Stimulated activated CD8-positive, alpha-beta memory T cell treated with anti-CD3 and anti-CD28 coated beads, Interleukin-15, amount 100 ng/mL, for 4 hours (primary cell): ENCODE data around the gene CLK1.
"Not testable (repeated sequence)": the region's sequence is repeated elsewhere in the genome, so short reads cannot be mapped to it uniquely, and the experiment has no call there.

Experiments
- DNase-seq, 2 donors: peaks; one replicate each; pipeline ENCODE4 v3.0.0-alpha.2; 2020; ENCODE audit warnings: low read depth in 2 of 2

Gene CLK1

DNA sequence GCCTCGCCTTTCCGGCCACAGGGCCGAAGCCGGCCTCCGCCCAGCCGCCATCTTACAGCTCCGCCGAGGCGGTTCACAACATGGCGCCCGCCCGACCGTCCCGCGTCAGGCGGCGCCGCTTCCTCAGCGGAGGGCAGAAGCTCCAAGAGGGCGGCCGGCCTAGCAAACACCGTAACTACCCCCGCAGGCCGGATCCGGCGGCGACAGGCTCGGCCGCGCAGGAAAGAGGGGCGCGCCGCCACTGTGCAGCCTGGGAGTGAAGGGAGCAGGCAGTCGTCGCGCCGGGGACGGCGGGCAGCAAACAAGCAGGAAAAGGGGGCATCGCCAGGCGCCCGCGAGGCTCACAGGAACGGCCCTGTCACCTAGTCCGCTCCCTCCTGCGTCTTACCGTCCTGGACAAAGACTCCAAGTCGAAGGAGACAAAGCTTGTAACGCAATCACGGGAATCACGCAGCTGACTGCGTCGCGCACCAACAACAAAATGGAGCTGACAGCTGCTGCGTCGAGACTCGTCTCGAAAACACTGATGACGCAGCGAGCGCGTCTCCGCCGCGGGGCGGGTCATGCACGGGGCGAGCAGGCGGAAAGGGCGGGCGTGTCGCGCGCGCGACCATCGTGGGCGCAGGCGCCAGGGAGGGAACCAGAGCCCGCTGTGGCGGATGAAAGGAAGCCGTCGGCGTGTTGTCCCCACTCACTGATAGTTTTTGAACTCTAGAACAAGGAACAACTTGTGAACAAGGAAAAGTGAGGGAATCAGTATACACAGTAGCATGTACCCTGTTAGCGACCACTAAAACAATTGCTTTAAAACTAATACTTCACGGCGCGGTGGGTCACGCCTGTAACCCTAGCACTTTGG, at the start of gene CLK1:
Gene CLK1 (minus strand): TSS at position 483 of the 859 bp plus-strand sequence. CDS start 2,796 bp downstream, outside the sequence.
- DNase-seq = peak; percentile 92 to 94

DNA sequence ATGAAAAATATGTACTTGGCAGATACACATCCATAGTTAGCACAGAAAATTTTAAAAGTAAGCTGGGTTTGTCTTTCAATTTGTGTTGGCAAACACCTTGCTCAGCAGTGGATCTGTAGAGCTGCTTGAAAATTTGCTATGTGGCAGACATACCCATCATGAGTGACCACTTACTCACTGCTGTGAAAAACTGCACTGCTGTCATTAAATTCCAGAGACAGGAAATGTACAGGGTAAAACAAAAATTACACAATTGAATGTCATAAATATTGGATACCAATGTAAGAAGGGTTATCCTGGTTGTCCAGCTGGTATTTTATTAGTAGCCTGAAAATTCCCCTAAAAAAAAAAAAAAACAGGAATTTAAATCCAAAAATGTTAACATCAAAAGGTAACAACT, 49.2 kb upstream of the CLK1 start:
- no peak for DNase-seq

DNA sequence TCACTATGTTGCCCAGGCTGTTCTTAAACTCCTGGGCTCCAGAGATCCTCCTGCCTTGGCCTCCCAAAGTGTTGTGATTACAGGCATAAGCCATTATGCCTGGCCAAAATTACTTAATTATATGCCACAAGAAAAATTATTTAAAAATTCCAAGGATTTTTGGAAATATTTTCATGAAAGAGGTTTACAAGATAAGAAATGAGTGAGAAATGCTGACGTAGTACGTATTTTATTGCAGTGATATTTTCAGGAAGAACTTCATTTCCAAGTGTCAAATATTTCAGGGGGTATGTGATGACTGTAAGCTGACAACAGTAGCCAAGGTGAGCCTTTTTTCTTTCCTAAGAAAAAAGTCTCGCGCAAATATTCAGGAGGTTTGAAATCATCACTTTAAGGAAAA, 45.5 kb upstream of the CLK1 start:
- DNase-seq = no peak

DNA sequence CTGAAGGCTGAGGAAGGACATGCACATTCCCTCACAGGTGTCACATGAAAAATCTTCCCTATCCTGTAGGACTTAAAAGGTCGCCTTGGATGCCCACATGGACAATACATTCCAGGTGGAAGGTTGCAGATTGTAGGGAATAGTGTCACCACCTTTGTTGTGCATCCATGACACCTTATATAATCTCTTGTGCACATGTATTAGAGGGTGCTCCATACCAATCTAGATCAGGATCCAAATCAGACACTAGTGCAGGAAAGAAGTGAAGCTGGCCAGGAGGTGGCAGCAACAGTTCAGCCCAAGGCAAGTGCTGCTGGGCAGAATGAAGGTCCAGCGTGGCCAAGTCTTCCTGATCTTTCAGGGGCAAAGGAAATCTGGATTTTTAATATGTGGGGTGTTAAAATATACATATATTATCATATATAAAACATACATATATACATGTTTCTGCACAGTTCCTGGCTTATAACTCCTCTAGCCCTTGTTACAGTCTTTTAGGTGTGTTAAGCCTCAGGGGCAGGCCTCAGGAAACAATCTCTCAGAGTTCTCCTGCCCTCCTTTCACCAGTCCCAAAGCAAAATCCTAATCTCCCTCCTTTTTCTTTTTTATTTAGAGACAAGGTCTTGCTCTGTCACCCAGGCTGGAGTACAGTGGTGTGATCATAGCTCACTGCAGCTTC, 41.3 kb upstream of the CLK1 start:
- no peak for DNase-seq

DNA sequence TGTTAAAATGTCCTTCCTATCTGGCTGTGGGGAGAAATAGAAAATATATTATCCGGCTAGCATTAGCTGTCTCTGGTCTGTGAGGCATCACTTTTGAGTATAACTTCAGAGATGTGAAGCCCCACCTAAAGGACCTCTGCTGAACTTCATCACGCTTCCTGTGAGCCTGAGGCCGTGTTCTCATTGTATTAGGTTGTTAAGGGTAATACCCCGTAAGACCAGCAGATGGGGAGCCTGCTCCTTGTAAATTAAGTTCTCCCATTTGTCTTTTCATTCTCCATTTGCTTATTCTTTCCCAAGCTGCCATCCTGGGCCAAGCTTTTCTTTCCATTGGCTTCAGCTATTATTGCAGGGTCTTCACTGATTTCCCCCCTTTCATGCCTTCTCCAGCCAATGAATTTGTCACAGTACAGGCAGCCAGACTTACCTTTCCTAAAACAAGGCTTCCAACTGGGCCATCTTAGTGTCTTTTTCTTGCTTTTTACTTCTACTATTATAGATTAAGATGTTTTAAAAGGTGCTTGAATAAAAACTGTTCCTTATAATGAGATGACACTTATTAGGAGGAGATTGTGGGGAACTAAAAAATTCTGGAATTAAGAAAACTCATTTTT, 37.1 kb upstream of the CLK1 start:
- peak; percentile 26 to 63 for DNase-seq

DNA sequence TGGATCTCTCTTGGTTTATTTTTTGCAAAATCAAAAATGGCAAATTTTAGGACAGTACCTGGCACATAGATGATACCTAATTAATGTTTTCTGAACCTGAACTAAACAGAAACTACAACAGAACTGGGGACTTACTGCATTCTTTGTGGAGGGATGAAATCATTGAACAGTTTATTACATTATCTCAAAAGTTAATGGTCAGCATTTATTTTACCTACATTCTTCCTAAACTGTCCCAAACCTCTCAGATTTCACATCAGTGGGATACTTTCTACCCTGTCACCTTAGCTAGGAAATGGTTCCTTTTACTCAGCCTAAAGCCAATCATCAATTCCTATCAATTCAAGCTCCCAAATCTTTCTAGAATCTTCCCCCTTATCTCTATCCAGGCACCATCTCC, 35.0 kb upstream of the CLK1 start:
- no peak for DNase-seq

DNA sequence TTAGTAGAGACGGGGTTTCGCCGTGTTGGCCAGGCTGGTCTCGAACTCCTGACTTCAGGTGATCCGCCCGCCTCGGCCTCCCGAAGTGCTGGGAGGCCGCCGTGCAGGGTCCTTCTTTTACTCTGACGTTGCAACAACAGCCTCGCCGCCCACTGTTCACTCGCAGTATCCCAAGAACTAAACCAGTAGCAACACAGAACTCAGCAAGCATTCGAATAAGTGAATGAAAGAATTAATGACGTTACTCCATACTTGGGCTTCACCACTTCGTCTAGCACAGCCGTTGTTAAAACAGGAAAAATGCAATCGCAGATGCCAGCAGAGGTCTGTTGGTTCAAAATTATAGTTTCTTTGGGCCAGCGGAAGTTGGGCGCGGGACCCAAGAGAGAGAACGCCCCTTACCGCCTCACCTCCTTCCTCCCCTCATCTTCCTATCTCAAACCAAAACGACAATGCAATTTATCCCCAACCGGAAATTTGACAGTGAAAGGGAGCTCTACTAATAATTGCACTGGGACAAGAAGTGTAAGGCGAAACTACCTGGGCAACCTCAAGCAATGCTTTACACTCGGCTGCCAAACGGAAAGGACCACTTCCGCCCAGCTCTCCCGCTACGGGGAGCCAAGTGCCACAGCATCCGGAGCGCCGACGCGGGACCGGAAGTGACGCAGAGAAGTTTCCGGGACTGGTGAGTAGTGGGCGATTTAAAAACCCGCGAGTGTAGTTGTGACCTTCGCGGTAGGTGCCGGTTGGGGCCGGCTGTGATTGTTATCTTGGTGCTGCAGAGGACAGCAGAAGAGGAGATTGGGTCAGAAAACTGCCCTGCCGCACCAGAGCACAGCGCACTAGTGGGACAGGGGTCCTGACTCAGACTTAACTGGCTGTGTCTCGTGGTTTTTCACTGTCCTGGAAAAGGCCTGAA, 24.5 kb upstream of the CLK1 start, which contains the start of the genes NIF3L1 and PPIL3:
Gene NIF3L1 (plus strand): TSS at position 668 of the 922 bp plus-strand sequence. CDS start 2,573 bp downstream, outside the sequence.
Gene PPIL3 (minus strand): TSS at position 374 of the 922 bp plus-strand sequence. CDS start 1,462 bp downstream, outside the sequence.
- peak; percentile 89 to 94 for DNase-seq

DNA sequence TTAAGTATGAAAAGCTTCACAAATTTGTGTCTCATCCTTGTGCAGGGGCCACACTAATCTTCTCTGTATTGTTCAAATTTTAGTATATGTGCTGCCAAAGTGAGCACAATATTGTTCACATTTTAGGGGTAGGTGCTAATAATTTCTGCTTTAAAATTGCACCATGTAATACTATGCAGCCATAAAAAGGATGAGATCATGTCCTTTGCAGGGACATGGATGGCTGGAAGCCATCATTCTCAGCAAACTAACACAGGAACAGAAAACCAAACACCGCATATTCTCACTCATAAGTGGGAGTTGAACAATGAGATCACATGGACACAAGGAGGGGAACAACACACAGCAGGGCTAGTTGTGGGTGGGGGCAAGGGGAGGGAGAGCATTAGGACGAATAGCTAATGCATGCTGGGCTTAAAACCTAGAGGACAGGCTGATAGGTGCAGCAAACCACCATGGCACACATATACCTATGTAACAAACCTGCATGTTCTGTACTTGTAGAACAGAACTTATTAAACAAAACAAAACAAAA, 17.3 kb upstream of the CLK1 start:
- not testable (repeated sequence) for DNase-seq

DNA sequence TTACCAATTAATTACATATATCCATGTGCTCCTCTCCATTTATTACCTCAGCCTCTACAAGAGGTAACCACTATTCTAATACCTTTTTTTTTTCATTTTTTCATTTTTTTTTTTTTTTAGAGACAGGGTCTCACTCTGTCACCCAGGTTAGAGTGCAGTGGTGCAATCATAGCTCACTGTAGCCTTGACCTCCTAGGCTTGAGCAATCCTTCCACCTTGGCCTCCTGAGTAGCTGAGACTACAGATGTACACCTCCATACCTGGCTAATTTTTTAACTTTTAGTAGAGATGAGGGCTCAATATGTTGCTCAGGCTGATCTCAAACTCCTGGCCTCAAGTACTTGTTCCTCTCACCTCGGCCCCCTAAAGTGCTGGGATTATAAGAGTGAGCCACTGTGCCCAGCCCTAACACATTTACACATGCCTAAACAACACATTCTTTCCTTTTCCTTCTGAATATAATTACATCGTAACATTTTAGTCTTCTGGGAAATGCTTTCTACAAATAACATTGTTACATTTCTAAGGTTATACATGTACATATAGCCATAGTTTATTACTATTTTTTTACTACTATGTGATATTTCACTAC, 13.9 kb upstream of the CLK1 start:
- DNase-seq = no peak

DNA sequence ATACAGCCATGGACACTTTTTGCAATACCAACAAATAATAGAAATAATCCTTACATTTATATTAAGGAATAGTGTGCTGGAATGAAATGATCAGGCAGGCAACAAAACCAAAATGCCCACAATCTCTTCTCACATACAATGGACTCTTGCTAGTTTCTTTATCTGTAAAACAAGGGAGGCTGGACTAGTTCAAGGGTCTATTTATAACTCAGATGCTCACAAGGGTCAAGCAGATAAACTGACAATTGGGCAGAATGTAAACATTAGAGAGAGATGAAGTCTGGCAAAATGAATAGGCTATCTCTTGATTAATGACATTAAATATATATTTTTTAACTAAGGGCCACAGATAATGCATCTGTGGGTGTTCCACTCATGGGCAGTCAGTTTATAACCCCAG, 13.0 kb upstream of the CLK1 start:
- no peak for DNase-seq

DNA sequence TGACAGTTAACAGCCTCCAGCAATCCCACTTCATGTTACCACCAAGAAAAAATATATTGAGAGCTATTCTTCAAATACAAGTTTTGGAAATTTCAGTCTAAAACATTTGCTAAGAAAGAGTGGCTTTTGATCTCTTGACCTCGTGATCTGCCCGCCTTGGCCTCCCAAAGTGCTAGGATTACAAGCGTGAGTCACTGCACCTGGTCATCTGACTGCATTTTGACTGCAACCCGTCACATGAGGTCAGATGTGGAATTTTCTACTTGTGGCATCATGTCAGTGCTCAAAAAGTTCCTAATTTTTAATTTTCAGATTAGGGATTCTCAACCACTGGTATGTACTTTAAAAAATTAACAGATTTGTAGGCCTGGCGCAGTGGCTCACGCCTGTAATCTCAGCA, 9.1 kb upstream of the CLK1 start:
- DNase-seq = no peak

DNA sequence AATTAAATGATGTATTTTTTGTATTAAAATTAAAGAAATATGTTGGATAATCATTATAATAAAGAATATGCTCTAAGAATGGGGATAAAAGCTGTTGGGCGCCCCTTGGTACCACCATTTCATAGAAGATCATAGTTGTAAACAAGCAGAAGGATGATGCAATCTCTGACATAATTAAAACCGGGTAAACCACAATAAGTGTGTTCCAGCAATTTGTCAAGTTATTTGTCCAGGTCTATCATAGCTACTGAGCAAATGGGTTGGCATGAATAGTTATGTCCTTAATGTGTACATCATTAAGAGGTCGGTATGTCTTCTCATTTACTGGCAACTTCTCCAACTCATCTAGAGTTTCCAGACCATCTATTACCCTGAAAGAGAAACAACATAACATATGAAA, 6.7 kb upstream of the CLK1 start:
- DNase-seq = no peak

DNA sequence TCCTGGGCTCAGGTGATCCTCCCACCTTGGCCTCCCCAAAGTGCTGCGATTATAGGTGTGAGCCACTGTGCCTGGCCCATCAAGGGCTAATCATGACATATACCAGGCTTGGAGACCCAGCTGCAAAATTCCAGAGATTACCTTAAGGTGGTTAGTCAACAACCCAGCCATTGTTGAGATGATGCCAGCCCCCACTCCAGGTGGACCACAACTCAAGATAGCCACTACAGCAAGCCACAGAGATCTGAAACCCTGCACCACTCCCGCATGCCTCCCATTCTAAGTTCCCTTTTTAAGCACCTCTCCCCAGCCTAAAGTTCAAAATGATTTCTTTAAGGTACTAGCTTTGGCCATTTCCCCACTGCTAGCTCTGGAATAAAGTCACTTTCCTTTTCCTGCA, 4.6 kb upstream of the CLK1 start:
- no peak for DNase-seq

DNA sequence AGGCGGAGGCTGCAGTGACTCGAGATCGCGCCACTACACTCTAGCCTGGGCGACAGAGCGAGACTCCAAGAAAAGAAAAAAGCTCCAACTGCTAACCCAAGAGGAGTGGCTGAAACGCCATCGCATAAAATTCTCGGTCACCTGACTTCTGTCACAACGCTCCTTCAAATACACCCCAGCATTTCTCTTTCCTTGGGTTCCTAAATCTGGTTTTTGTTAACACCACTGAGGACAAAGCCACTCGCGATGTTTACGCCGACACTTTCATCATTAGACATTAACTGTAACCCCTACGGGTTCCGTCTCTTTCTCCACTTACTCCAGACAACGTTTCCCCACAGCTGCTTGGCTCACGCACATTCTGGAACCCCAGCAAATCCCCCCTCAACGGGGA, 679 bp downstream of the CLK1 start:
- DNase-seq = no peak

DNA sequence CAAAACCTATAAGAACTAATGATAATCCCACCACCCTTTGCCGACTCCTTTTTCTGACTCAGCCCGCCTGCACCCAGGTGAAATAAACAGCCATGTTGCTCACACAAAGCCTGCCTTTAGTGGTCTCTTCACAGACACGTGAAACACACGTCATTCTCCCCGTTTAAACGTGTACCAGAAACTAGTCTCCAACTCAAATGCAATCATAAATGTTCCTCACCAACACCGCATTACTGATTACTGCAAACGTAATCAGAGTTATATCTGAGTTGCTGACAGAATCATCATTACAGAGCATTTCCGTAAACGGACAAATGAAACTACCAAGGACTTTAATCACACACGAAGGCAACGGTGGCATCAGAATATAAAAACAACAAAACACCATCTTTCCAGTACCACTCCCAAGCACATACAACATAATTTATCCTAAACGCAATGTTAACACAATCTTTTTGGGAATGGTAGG, 1.9 kb downstream of the CLK1 start:
- DNase-seq = peak; percentile 25 to 59

DNA sequence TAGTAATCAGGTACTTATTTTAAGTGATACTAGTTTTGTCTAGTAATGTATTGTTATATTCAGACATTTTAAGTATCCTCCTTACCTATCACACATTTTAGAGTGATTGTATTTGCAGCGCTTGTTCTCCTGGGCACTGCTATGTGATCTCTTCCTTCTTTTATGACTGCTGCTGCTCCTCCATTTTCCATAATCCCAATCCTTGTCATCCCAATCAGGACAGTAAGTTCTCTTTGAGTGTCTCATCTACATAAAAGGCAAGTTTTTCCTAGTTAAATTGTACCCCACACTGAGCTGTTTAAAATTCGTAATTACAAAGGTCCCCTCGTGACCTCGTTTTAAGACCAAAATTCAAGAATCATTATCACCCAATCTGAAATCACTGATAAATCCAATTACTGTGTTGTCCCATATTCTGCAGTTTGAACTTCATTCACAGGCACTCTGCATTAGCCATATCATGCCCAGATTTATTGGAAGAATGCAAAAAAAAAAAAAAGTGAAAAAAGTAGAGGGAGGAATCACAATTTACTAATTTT, 2.8 kb downstream of the CLK1 start:
- DNase-seq = no peak

DNA sequence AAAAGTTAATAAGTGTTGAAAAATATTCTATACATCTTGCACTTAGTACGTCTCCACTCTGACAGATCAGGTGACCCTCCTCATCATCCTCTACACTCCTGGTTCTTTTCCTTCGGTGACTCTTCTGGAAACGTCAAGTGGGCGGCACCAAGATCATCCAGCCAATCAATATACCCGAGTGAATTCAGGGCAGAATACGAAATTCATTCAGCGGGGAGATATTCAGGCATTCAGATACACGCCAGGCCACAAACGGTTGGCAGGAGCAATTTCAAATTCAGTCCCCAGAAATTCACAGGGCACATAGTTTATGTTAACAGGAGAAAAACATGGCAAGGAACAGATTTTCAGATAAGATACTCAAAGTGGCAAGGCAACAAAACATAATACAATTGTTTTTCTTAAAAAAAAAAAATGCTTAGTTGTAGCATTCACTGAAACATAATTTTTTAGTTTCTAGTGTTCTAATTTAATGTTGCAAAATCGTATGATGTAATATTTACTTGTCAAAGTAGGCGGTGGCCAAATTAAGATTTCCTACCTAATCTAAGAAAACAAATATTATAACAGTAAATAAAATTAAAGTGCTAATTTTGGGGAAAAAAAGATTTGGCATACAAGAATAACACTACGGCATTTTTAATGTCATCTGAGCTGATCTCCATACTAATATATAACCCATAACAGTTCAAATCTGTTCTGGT, 4.2 kb downstream of the CLK1 start:
- no peak for DNase-seq

DNA sequence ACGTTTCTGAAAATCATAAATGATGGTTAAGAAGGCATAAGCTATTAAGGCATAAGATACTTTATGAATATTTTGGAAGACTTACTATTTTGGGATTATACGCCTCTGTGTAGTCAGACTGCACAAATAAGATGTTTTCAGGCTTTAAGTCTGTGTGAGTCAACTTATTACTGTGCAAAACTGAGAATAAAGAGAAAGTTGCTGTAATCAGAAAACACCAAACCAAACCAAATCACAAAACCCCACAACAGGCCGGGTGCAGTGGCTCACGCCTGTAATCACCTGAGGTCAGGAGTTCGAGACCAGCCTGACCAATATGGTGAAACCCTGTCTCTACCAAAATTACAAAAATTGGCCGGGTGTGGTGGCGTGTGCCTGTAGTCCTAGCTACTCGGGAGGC, 7.7 kb downstream of the CLK1 start:
- no peak for DNase-seq

DNA sequence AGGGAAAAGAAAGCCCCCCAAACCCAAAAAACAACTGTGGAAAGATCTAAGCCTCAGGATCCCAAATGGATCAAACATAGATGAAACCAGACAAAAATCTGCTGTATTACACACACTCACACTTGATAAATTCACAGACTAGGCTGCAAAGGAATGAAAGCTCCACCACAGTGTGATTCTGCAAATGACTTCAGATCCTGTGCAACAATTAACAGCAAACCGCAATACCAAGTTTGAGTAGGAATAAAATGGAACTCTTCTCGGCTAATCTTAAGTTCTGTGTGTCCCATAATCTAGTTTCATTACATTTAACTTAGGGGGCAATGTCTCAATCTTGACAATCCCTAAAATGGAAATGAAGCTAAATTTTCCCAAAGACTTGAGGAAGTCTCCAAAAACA, 11.9 kb downstream of the CLK1 start:
- DNase-seq = no peak
